GM21717 (cell line): ENCODE results near the gene CEP57L1.
"Not testable (repeated sequence)": the region's sequence is repeated elsewhere in the genome, so short reads cannot be mapped to it uniquely, and the experiment has no call there.

Experiments used
- ATAC-seq: cut with Tn5 transposase; IDR thresholded peaks from one replicate; pipeline ENCODE4 v1.9.1; 2021; ENCODE audit warnings: mild to moderate bottlenecking, moderate library complexity; ENCODE audit not compliant: unreplicated experiment

The CEP57L1 gene

DNA sequence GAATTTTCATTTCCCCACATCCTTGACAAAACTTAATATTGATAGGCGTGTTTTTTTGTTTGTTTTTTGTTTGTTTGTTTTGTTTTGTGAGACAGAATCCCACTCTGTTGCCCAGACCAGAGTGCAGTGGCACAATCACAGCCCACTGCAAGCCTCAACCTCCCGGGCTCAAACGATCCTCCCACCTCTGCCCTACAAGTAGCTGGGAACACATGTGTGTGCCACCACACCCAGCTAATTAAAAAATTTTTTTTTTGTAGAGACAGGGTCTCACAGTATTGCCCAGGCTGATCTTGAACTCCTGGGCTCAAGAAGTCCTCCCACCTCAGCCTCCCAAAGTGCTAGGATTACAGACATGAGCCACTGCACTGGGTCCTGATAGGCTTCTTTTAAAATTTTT is 9.2 kb downstream of the CEP57L1 start:
- no peak for ATAC-seq

DNA sequence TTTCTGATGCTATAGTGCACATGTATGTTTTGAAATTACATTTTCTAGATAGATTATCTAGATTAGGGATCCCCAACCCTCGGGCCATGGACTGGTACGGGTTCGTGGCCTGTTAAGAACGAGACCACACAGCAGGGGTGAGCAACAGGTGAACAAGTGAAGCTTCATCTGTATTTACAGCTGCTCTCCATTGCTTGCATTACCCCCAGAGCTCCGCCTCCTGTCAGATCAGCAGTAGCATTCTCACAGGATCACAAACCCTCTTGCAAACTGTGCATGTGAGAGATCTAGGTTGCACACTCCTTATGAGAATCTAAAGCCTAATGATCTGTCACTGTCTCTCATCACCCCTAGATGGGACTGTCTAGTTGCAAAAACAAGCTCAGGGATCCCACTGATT is 10.4 kb downstream of the CEP57L1 start:
- no peak for ATAC-seq

DNA sequence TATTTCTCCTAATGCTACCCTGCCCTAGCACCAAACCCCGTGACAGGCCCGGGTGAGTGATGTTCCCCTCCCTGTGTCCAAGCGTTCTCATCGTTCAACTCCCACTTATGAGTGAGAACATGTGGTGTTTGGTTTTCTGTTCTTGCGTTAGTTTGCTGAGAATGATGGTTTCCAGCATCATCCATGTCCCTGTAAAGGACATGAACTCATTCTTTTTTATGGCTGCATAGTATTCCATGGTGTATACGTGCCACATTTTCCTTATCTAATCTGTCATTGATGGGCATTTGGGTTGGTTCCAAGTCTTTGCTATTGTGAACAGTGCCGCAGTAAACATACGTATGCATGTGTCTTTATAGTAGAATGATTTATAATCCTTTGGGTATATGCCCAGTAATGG is 14.4 kb downstream of the CEP57L1 start:
- not testable (repeated sequence) for ATAC-seq

DNA sequence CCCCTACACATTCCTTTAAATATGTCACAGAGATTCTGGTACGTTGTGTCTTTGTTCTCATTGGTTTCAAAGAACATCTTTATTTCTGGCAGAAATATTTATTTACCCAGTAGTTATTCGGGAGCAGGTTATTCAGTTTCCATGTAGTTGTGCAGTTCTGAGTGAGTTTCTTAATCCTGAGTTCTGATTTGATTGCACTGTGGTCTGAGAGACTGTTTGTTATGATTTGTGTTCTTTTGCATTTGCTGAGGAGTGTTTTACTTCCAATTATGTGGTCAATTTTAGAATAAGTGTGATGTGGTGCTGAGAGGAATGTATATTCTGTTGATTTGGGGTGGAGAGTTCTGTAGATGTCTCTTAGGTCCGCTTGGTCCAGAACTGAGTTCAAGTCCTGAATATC is 17.4 kb downstream of the CEP57L1 start:
- not testable (repeated sequence) for ATAC-seq

DNA sequence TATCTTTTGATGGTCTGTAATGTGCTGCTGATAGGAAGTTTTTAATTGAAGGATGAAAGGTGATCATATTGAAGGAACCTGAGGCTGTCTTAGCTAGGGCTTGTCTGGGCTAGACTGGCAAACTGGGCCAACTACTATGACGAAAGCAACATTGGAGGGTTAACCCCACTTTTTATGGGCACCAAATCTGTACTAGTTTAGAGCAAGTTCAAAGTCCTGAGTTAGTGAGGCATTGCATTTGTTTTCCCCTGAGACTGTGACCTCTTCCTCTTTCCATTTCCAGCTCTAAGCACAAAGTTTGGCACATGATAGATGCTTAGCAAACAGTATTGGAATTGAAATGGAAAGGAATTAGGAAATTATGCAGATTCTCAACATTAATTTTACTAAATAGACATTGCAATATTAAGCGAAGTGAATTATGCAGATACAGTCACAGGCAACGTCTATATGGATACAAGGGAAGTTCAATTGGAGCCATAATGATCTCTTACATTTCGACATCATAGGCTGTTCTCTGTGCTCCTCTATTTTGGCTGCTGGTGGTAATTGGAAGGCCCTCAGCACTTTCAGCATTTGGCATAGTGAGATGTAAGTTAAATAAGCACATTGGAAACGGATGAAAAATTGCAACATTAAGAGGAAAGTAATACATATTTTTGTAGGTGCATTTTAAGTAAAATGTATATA is 22.2 kb downstream of the CEP57L1 start:
- no peak for ATAC-seq

DNA sequence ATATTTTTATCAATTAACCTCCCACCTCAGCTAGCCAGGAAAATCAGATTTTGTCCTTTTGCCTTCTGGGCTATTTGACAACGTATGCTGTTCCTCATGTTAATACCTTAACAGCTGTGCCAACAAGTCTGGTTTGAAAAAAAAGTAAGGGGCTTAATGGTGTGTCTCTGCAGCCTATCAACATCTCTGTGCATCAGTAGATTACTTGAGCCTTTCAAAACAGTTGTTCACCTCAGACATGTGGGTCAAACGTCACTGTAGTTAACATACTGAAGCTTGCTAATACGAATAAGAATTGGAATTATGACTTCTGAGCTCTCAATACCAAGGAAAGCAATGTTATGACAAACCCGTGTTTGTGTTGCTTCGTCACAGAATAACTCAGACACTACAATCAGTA is 23.0 kb downstream of the CEP57L1 start:
- ATAC-seq, result no peak

DNA sequence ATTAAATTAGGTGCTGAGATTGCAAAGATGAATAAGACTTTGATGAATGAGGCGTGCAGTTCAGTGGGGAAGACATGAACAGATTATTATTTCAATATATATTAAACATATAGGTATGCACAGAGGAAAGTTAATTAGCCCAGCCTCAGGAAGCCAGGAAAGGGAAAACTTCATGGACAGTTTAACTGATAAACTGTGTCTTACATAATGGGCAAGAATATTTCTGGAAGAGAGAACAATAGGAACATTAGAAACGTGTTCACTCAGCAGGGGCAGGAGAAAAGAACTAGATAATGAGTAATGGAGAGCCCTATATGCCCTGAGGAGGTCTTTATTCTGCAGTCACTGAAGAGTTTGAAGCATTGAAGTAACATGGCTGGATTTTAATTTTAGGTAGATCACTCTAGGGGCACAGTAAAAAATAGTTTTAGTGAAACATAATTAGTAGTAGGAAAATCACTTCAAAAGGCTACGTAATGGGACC is 23.6 kb downstream of the CEP57L1 start:
- ATAC-seq, result no peak

DNA sequence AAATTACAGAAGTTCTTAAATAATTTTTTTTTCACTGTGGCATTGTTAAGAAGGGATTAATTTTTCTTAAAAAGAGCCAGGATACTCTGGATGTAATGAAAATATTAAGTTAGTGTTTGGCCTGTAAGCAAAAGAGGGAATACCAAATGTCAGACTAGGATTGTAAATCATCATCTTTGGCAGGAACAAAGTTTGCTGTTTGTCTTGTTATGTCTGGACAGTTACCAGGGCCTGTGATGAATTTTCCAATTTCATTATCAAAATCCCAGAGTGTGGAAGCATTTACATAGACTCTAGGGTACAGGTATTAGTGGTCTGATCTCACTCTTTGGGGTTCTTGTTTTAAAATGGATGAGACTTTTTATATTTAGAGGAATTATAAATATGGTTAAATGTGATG is 26.1 kb downstream of the CEP57L1 start:
- no peak for ATAC-seq

DNA sequence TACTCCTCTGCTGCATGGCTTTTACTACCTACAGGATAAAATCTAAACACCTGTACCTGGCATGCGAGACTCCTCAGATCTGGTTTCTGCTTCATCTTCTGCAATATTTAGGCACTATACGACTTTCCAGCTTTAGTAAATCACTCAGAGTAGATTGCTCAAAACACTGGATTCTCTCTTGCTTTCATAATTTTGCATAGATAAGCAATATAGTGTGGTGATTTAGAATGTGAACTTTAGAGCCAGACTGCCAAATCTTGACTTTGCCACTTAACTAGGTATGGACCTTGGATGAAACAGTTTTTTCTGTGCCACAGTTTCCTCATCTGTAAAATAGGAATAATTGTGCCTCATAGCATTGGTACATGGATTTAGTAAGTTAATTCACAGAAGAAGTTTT is 28.9 kb downstream of the CEP57L1 start:
- ATAC-seq, result no peak

DNA sequence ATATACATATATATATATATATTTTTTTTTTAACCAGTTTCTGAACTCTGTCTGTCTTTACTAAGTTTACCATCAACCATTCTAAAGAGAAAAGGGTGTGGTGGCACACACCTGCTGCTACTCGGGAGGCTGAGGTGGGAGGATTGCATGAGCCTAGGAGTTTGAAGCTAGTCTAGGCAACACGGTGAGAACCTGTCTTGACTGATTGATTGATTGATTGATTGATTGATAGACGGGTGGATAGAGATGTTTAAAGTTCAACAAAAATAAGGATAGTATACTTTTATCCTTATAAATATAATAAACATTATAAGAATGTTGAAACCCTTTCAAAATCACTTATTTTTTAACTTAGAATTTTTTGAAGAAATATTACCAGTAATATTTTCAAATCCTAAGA is 30.2 kb downstream of the CEP57L1 start:
- no peak for ATAC-seq

DNA sequence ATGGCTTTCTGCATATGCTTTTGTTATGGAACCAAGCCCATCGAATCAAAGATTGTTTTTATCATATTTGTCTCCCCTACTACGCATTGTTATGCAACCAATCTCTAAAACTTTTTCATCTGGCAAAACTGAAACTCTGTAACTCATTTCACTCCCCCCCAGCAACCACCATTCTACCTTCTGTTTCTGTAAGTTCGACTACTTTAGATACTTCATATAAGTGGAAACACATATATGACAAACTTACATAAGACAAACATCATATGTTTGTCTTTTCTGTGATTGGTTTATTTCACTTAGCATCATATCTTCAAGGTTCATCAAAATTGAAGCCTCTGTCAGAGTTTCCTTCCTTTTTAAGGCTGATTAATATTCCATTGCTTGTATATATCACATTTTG is 34.8 kb downstream of the CEP57L1 start:
- no peak for ATAC-seq

DNA sequence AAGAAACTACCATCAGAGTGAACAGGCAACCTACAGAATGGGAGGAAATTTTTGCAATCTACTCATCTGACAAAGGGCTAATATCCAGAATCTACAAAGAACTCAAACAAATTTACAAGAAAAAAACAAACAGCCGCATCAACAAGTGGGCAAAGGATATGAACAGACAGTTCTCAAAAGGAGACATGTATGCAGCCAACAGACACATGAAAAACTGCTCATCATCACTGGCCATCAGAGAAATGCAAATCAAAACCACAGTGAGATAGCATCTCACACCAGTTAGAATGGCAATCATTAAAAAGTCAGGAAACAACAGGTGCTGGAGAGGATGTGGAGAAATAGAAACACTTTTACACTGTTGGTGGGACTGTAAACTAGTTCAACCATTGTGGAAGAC is 40.3 kb downstream of the CEP57L1 start:
- not testable (repeated sequence) for ATAC-seq

DNA sequence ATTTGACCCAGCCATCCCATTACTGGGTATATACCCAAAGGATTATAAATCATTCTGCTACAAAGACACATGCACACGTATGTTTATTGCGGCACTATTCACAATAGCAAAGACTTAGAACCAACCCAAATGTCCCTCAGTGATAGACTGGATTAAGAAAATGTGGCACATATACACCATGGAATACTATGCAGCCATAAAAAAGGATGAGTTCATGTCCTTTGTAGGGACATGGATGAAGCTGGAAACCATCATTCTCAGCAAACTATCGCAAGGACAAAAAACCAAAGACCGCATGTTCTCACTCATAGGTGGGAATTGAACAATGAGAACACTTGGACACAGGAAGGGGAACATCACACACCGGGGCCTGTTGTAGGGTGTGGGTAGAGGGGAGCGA is 40.7 kb downstream of the CEP57L1 start:
- not testable (repeated sequence) for ATAC-seq

DNA sequence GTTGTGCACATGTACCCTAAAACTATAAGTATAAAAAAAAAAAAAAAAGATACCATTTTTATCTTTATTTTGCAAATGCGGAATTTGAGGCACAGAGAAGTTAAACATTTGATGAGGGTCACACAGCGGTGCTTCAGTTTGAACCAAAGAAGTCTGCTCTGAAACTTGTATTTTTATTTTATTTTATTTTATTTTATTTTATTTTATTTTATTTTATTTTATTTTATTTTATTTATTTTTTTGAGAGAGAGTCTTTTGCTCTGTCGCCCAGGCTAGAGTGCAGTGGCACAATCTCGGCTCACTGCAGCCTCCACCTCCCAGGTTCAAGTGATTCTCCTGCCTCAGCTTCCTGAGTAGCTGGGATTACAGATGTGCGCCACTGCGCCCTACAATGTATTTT is 41.2 kb downstream of the CEP57L1 start:
- not testable (repeated sequence) for ATAC-seq

DNA sequence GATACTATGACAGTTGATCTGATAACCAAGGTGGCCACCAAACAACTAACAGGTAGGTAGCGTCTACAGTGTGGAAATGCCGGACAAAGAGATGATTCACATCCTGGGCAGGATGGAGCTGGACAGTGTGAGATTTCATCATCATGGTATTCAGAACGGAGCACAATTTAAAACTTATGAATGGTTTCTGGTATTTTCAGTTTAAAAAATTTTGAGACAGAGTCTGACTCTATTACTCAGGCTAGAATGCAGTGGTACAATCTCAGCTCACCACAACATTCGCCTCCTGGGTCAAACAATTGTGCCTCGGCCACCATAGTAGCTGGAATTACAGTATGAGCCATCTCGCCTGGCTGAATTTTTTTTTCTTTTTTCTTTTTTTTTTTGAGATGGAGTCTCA is 43.8 kb downstream of the CEP57L1 start:
- ATAC-seq, result no peak

DNA sequence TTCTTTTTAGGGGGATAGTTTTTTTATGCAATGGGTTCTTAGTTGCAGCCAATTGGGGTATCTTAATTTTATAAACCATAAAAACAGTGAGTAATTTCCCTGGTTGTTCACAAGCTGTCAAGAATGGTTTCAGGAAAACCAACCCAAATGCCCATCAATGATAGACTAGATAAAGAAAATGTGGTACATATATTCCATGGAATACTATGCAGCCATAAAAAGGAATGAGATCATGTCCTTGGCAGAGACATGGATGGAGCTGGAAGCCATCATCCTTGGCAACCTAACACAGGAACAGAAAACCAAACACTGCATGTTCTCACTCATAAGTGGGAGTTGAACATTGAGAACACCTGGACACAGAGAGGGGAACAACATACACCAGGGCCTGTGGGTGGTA is 46.8 kb downstream of the CEP57L1 start:
- not testable (repeated sequence) for ATAC-seq

DNA sequence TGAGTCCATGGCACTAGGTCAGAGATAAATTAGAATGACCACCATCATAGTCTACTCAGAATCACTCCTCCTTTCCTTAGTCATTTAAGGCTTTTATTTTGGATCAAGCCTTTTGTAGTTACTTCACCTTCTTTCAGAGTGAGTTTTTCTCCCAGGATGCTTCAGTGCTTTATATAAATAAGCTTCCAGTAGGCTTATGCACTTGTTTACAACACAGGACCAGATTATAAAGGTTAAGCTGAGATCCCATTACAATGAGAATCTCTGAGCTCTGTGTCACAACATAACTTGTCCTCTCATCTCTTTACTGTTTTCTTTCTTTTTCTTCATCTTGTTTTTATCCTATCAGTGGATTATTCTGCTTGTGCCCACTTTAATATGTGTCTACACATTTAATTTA is 47.9 kb downstream of the CEP57L1 start:
- no peak for ATAC-seq

DNA sequence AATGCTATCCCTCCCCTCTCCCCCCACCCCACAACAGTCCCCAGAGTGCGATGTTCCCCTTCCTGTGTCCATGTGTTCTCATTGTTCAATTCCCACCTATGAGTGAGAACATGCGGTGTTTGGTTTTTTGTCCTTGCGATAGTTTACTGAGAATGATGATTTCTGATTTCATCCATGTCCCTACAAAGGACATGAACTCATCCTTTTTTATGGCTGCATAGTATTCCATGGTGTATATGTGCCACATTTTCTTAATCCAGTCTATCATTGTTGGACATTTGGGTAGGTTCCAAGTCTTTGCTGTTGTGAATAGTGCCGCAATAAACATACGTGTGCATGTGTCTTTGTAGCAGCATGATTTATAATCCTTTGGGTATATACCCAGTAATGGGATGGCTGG is 52.9 kb downstream of the CEP57L1 start:
- ATAC-seq, result not testable (repeated sequence)

DNA sequence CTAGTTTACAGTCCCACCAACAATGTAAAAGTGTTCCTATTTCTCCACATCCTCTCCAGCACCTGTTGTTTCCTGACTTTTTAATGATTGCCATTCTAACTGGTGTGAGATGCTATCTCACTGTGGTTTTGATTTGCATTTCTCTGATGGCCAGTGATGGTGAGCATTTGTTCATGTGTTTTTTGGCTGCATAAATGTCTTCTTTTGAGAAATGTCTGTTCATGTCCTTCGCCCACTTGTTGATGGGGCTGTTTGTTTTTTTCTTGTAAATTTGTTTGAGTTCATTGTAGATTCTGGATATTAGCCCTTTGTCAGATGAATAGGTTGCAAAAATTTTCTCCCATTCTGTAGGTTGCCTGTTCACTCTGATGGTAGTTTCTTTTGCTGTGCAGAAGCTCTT is 53.4 kb downstream of the CEP57L1 start:
- ATAC-seq, result not testable (repeated sequence)

DNA sequence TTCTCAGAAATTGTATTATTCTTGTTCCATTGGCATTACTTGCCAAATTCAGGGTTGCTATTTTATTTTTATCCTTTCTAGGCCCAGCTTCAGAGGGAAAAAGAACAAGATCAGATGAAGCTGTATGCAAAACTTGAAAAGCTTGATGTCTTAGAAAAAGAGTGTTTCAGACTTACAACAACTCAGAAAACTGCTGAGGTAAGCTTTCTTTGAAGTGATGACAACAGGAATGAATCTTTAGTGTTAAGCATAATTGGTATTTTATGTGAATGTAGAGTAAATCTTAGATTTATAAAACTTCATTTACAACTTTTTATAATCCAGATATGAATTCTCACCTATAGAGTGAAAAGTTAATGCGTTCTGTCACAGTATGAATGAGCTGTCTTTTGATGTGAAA is 58.4 kb downstream of the CEP57L1 start:
- no peak for ATAC-seq

DNA sequence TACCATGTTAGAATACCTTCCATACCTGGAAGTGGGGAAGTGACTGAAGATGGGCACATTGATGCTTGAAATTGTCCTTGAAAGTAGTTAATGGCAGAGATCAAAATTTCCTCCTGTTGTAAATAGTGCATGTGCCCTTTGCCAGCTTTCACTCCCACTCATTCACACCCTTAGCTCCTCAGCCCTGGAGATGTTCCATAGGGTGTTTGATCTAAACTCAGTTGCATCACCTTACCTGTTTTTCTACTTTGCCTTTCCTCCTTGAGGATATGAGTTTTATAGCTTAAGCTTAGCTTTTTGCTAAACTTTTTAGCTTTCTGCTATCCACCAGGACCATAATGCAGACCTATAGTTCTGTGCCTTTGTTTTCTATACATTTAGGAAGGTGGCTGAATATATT is 69.0 kb downstream of the CEP57L1 start:
- no peak for ATAC-seq

DNA sequence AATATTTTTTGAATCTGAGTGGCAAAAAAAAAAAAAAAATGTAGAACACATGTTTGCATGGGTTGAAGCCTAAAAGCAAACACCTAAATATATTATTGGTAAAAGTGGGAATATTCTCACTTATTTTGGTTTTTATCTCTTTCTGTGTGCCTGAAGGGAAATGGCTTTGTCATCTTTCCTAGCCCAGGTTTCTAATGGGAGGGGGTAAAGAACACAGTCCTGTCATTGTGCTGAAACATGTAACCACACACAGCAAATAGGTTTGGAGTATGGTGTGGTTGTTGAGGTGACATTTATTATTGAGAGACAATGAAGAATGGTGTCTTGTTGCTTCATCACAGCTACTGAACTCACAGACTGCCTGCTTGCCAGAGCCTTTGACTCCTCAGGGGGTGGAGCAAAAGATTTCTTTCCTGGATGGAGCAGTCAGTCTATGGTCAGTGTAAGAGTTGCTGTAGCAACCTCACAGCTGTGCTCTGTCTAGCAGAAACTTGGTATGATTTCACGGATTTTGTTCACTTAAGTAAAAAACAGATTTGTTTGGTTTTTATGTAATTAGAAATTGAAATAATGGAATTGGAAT is 70.2 kb downstream of the CEP57L1 start:
- no peak for ATAC-seq

DNA sequence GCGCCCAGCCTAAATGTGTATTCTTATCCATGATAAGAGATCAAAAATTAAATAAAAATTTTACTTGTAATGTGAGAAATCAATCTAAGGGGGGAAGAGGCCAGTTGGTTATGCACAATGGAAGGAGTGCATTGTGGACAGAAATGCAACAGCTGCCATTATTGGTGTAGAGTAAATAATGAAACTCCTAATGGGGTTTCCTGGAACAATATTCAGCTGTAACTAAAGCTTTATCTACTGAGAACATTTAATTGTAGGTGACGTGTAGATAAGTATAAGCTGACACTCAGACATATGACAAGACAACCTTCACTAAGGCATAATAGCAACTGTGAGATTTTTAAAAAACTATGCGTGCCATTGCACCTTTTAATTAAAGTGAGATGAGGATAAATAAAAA is 71.4 kb downstream of the CEP57L1 start:
- ATAC-seq, result no peak
